Kidney tubule cell (primary cell): ENCODE results near the gene FBRSL1.
A peak's percentile ranks its signal among the peaks of the same experiment; 100 is the strongest.

ENCODE experiments used
- DNase-seq: peaks from one replicate; pipeline ENCODE4 v3.0.0-alpha.2; 2018; ENCODE audit warnings: low spot score

Gene FBRSL1

DNA sequence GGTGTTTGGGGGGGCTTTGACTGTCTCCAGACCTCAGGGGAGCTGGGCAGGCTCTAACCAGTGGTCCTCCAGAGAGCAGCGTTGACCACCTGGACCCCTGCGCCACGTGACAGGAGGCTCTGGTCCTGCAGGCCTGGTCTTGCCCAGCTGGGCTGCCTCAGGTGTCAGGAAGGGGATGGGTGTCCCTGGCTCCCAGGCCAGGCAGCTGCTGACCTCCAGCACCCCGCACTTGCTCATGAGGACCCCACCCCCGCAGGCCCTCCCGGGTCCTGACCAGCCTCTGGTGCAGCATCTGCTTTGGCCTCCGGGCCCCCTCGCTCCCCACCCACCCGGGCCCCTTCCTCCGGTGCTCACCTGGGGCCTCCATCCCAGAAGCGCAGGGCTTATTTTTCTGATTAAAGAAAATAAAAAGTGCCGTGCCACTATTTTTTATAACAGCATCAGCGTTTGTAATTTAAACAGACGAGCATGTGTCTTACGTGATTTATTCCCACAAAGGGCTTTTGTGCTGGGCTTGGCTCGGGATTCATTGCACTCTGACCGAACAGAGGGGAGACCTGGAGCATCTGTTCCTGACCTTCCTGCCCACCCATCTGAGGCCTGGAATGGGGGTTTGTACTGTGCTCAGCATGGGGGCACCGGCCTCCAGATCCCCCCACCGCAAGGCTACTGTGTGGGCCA, 21.7 kb downstream of the FBRSL1 start:
- DNase-seq = no peak

DNA sequence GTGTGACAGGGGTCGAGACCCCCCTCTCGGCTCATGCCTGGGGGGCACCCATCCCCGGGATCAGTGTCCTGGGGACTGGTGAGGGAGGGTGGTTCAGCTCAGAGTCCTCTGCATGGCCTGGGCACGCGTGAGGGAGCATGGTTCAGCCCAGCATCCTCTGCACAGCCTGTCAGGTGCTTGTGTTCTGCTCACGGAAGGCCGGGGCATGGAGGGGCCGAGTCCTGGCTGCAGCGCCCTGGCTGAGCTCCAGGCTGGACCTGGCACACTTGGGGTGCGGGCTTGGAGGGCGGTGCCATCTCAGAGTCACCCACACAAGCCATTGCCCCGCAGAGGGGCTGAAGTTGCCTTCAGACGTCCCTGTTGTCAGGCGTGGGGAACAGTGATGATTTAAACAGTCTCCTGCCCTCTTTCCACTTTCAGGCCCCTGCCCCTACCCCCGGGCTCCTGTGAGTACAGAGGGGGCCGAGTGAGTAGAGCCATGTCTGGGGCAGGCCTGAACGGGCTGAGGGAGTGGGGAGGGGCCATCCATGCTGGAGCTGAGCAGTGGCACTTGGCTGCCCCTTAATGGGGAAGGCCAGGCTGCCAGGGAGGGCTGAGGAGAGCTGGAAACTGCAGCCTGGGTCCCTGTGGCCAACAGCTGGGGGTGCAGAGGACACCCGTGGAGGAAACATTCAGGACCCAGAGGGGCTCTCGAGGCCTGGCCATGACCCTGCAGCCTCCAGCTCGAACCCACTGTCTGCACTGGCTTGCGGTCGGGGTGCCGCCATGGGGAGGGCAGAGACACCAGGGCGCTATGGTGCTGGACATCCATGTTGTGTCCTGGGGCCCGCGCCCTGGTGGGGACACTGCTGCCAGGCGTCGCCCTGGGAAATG, 22.5 kb downstream of the FBRSL1 start:
- no peak for DNase-seq

DNA sequence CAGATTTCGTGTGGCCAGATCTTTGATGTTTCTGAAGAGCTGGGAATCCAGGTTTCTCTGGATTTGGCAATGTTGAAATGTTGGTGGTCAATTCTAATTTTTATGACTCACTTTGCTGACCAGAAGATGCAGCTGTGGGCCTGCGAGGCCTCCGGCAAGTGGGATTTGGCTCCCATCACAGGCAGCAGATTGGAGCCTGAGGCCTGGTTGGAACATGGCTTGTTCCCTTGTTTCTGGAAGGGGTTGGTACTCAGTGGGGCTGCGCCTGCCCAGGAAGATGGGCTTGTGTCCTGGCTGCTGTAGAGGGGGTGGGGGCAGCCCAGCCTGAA, 23.1 kb downstream of the FBRSL1 start:
- DNase-seq = no peak

DNA sequence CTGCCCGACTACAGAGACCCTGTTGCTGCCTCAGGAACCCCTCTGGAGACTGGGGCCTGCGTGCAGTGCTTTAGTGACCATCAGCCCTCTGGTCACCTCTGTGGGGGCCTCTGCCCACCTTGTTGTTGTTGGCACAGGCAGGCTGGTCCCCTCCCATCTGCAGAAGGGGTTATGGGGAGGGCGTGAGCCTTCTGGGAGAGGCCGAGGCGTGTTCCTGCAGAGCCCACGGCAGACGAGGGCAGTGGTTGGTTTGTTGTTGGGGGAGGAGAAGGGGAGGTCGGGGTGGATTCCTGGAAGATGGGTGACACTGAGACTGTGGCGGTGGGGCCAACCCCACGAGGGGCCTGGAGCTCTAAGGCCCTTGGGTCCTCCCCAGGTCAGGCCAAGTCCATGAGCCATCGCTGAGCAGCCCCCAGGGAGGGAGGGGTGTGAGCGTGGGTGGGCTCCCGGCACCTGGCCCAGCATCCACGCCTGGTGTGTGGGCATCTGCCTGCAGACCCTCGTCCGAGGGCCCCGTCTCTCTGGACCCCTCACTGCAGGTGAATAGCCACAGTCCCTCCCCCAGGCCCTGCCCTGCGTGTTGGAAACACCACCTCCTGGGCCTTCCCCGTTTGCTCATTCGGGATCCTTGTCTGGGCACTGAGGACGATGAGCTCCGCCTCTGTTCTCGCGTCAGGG, 23.6 kb downstream of the FBRSL1 start:
- DNase-seq = no peak

DNA sequence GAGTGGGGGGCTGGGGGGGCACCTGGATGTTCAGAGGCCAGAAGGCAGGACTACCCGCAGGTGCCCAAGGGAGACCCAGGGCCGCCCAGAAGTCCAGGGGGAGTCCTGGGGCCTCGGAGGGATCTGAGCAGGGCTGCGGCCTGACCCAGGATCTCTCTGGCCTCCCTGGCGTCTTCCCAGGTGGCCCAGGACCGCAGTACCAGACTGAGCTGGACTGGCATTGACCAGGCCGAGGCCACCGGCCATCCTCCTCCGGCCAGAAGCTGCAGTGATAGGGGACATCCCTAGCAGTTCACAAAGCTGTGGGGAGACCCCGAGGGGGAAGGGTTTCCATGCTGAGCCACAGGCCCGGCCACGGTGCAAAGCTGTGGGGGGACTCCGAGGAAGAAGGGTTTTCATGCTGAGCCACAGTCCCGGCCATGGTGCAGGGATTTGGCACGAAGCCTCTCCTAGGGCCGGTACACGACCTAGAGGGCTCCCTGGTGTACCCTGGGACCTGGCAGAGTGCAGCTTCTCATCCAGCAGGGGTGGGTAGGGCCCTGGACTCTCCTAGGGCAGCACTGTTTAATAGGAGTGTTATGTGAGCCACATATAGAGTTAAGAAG, 24.4 kb downstream of the FBRSL1 start:
- DNase-seq = no peak

DNA sequence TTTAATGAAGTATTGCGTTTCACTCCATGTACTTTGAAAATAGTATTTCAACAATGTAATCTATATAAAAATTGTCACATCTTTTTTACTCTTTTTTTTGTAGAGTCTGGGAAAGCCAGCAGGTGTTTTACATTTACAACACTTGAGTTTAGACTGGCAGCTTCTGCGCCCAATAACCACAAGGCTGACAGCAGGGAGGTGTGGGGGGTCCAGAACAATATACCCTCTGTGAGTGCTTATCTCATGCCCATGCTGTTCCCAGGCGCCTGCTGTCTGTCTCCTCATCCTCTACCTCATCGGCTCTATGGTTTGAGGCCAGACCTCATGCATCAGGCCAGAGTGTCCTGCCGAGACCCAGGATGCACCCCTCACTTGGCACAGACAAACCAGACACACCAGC, 24.9 kb downstream of the FBRSL1 start:
- DNase-seq = no peak

DNA sequence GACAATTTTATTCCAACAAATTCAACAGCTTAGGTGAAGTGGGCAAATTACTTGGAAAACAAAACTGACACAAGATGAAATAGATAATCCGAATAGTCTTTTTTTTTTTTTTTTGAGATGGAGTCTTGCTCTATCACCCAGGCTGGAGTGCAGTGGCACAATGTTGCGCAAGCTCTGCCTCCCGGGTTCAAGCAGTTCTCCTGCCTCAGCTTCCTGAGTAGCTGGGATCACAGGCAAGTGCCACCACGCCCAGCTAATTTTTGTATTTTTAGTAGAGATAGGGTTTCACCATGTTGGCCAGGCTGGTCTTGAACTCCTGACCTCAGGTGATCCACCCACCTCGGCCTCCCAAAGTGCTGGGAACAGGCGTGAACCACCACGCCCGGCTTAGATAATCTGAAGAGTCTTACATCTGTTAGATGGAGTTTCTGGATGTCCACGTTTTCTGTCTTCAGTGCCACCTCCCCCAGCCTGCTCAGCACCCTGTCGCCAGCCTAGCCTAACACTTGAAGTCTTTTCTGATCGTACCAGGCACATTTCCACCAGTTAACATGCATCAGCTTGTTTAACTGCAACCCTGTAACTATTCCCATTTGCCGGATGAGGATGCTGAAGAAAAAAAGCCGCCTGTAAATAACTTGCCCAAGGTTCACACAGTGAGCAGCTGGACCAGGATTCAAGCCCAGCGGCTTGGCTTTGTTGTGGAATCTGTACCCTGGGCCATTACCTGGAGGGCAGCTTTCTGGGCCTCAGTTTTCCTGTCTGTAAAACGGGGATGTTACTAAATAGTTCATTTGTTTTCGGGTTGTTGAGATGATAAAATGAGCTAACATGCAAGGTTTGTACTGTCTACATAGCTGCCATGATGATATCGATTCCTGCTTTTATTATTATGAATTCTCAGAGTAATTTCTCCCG, 26.4 kb downstream of the FBRSL1 start:
- no peak for DNase-seq

DNA sequence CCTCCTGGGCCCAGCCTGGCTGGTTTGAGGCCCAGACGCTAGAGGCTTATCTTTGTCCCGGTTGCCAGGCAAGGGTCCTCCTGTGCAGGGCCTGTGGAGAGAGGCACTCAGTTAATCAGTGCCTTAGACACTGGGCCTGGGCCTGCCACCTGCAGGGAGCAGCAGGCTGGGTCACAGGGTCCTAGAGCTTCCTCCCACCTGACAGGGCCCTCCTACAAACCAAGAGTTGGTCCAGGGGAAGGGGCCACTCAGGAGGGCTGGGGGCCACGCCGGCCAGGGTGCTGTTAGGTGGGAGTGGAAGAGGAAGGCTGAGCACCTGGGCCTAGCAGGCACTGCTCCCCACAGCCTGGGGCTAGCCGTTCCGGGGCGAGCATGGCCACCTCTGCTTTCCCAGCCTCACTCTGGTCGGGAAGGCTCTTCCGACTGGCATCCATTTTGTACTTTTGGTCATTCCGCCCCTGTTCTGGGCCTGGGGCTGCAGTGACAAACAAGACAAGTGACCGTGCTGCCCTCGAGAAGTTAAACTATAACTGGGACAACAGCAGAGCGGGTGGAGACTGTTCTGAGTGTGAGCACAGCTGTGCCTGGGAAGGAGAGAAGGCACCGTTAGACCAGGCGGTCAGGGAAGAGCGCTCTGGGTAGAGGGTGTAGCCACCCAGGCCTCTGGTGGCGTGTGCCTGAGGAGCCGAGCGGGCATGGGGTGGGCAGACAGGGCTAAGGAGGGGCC, 27.2 kb downstream of the FBRSL1 start:
- no peak for DNase-seq

DNA sequence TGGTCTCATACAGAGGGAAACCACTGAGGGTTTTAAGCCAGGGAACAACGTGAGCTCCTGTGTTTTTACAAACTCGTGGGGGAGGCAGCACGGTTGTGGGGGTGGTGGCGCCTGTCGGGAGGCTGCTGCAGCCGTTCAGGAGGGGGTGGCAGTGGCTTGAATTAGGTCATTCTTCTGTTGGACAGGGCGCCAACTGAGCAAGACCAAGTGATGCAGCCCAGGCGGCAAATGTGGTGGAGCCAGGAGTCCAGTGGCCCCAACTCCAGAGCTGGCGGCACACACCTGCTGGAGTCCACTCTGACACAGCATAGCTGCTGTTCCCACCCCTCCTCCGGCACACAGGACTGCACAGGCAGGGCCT, 27.8 kb downstream of the FBRSL1 start:
- no peak for DNase-seq

DNA sequence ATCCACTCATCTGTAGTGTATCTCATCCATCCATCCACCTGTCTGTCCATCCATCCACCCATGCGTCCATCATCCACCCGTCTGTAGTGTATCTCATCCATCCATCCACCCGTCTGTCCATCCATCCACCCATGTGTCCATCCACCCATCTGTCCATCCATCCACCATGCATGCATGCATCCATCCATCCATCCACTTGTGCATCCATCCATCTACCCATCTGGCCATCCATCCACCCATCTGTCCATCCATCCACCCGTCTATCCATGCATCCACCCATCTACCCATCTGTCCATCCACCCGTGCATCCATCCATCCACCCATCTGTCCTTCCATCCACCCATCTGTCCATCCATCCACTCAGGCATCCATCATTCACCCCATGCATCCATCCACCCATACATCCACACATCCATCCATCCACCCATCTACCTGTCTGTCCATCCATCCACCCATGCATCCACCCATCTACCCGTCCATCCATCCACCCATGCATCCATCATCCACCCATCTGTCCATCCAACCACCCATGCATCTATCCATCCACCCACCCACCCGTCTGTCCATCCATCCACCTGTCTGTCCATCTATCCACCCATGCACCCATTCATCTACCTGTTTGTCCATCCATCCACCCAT, 28.5 kb downstream of the FBRSL1 start:
- no peak for DNase-seq

DNA sequence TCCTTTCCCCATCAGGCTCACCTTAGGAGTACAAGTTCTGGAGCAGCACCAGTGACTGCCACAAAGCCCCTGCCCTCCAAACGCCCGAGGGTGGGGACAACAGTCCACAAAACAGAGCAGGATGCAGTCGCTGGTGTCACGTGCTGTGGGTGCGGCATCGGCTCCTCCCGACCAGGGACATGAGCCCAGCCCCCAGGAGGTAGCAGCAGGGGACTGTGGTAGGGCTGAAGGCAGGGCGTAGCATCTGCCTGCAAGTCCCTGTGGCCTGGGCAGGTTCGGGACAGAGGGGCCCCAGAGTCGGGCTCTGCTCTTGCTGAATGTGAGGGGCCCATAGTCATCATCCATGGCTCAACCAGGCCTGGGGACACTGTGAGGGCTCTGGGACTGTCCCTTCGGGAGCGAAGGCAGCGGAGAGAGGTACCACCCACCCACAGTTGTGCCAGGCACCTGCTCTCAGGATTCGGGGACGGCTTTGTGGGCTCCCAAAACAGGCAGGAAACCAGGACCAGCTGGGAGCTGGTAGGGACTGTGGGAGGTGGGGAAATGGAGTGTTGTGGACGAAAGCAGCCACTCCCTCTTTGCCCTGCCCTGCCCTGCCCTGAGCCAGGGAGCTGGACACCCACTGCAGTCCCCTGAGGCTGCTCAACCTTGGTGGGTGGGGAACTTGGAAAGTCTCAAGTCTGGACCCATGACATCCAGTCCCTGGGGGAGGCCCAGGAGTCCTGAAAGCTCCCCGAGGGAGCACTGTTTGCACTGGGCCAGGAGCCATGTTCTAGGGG, 30.7 kb downstream of the FBRSL1 start:
- no peak for DNase-seq

DNA sequence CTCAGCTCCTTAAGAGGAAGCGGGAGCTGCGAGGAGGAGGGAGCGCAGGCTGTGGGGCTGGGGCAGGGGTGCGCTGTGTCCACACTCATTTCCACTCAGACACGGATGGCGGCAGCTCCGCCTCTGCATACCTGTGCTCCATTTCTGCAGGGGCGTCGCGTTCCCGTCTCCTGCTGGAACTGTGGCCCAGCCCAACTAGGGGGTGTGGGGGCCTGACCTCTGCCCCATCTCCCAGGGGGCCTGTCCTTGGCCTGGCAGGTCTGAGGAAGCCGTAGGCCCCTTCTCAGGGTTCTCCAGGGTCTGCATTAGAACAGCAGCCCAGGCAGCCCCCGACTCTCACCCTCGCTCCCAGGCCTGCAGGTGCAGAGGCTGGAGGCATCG, 31.2 kb downstream of the FBRSL1 start:
- DNase-seq = no peak

DNA sequence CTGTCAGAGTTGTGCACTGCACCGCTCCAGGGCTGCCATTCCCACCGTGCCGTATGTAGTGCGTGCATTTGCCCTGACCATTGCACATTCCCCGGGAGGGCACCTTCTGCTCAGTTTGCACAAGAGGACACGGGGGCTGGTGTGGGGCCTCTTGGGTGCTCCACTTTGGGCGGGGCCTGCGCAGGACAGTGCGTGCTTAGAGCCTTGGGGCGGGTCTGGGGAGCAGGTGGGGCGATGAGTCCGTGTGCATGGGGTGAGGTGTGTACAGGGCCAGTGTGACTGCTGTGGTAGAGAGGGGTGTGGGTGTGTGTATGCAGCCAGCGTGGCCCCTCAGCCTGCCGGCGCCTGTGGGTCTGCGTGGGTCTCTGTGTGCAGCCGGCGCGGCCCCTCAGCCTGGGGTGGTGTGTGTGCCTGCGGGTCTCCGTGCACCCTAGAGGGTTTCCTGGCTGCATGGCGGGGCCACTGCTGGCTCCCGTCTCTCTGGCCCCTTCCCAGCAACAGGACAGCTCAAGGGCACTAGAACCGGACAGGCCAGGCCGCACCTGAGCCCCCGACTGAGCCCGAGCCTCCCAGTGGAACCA, 31.9 kb downstream of the FBRSL1 start:
- DNase-seq = no peak

DNA sequence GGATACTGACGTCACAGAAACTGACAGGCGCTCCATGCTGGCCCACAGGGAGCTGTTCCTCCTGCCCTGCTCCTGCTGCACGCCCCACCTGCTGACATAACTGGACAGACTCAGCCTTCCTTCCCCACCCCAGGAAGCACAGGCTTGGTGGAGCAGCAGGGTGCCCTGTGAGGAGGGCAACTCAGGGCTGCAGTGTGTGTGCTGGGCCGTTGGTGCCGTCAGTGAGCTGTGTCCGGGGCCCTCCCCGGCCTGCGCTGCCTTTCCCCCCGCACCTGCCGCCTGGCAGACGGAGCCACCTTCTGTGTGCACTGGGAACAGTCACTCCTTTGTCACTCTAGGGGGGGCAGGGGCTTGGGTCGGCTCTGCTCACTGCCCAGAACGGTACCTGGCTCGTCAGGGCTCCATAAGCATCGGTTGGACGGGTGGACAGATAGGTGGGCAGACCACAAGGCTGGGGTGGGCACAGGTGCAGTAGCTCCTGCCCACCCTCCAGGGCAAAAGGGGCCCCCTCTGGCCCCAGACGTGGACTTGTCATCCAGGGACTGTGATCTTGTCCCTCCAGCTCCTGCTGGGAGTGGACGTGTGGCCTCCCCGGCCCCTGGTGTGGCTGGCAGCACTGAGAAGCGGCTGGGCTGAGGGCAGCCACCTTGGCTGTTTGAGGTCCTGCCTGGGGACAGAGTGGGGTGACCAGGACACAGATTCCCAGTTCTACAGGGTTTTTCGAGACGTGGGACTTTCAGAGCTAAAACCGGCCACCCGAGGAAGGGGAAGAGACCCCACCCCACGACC, 32.8 kb downstream of the FBRSL1 start:
- peak; percentile 54 for DNase-seq

DNA sequence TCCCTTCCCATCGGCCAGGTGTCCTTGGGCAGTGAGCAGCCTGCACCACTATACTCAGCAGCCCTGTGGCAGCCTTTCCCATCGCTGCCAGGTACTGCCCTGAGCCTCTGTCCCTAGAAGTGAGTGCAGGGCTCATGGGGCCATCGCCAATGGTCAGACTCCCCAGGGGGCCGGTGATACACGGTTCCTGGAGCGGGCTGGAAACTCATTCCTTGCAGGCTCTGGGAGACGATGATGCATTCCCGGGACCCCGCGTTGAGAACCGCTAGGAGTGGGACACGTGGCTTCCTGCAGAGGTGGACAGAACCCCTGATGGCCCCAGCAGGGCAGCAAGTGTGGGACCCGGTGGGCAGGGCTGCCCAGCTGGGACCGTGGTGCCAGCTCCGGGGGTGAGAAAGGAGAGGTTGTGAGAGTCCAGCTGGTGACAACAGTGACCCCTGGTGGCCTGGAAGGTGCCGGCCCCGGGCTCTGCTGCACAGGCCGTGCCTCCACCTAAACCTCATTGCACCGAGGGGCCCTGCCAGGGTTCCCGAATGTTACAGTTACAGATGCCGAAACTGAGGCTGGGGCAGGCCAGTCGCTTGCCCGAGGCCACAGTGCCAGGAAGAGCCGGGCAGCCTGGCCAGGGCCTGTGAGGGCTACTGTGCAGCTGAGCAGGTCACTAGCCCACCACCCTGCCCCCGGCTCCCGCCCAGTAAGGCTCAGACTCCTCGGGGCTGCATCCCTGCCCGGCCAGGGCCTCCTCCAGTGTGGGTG, 33.8 kb downstream of the FBRSL1 start:
- DNase-seq = peak; percentile 62

DNA sequence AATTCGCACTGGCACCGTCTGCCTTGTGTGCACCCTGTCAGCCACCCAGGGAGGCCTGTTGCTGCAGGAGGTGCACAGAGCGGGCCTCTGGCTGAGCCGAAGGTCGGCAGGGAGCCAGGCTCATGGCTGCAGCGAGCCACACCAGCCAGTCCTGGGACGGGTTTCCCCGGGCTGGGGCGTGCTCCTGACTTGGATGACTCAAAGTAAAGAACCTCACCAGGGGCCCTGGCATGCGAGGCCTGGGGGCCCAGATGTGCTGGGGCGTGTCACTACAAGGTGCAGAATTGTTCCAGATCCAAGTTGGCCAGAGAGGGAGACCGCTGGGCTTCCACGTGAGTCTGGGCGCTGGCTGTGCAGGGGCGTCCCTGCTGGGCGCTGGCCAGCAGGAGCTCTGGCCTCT, 34.5 kb downstream of the FBRSL1 start:
- DNase-seq = peak; percentile 95

DNA sequence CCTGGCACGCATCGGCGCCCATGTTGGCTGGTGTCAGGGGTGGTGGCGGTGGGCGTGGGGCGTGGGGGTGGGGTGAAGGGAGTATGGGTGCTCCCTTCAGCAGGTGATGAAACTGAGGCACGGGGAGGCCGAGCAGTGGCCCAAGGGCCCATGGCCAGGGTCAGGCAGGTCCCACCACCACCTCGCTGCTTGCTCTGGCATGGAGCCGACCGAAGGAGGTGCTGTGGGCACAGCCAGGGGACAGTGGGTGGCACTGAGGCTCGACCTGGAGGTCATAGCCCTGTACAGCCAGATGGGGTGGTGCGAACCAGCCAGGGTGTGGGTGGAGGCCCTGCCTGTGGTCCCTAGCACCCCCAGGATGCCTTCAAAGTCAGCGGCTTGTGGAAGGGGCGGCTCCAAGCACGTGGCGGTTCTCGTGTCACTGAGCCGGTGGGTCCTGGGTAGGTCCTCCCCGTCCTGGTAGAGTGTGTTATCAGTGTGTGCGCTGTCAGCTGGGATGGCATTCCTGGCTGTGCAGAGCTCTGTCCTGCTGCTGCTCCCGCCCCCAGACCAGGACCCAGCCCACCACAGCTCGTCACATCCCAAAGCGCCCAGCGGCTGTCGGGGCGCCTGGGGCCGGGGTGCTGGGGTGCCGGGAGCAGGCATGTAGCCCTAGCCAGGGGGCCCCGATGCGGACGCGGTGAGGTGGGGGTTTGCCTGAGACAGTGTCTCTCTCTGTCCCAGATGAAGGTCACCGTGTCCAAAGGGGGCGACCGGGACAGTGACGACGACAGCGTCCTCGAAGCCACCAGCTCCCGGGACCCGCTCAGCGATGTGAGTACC, 35.3 kb downstream of the FBRSL1 start:
- no peak for DNase-seq
